HCT116 (cell line): Measurements from ENCODE around the gene SERPINA10.

Experiments
- ATF3 ChIP-seq: IDR thresholded peaks from 2 replicates; pipeline ENCODE4 v1.6.1; 2012
- CTCF ChIP-seq, 3 experiments: fragments of 200-600 bp in 1 of 3; sonication (generic) in 1 of 3; IDR thresholded peaks in 2 of 3; conservative IDR thresholded peaks in 1 of 3; 2 replicates each; pipeline ENCODE4 v1.5.1; 2012 to 2017; ENCODE audit warnings: low read depth in 2 of 3, low read length in 2 of 3, antibody characterized with exemption in 1 of 3, borderline replicate concordance in 1 of 3, control low read depth in 1 of 3, mild to moderate bottlenecking in 1 of 3, mixed read lengths in 1 of 3, mixed run types in 1 of 3, moderate library complexity in 1 of 3; ENCODE audit not compliant: insufficient read depth in 1 of 3
- EZH2 ChIP-seq: fragments of 200-600 bp; sonication (generic); IDR thresholded peaks from 2 replicates; pipeline ENCODE4 v1.6.1; 2017; ENCODE audit warnings: antibody characterized with exemption, mixed run types
- EZH2phosphoT487 ChIP-seq: fragments of 200-600 bp; IDR thresholded peaks from 2 replicates; pipeline ENCODE4 v1.6.1; 2018; ENCODE audit warnings: antibody characterized with exemption, borderline replicate concordance
- FOSL1 ChIP-seq: IDR thresholded peaks from 2 replicates; pipeline ENCODE4 v1.6.1; 2012; ENCODE audit warnings: low read depth
- RAD21 ChIP-seq: IDR thresholded peaks from 2 replicates; pipeline ENCODE4 v1.6.1; 2012; ENCODE audit warnings: low read depth, mild to moderate bottlenecking
- ZBTB33 ChIP-seq: IDR thresholded peaks from 2 replicates; pipeline ENCODE4 v1.6.1; 2011; ENCODE audit warnings: mild to moderate bottlenecking, low read length, moderate library complexity; ENCODE audit not compliant: insufficient replicate concordance; ENCODE audit errors: extremely low read depth
- ZFX ChIP-seq: fragments of 450-650 bp; IDR thresholded peaks from 2 replicates; pipeline ENCODE4 v1.6.1; 2017

- TF ChIP-seq EZH2phosphoT487 (no peak), CTCF (IDR thresholded peaks at IDR 0.05 in 2 of 3, conservative IDR thresholded peaks at IDR 0.05 in 1 of 3; ENCODE audit: borderline replicate concordance in 1 of 3, insufficient read depth in 1 of 3, low read depth in 2 of 3, low read length in 2 of 3) (no peak), ATF3 (no peak), RAD21 (no peak), ZFX (no peak), EZH2 (no peak), FOSL1 (no peak), ZBTB33 (no peak)
Observed at GRCh38 chr14:94310248-94310647, 17.2 kb upstream of the SERPINA10 start.
